ENCODE data around the gene OSBPL5.

DNA sequence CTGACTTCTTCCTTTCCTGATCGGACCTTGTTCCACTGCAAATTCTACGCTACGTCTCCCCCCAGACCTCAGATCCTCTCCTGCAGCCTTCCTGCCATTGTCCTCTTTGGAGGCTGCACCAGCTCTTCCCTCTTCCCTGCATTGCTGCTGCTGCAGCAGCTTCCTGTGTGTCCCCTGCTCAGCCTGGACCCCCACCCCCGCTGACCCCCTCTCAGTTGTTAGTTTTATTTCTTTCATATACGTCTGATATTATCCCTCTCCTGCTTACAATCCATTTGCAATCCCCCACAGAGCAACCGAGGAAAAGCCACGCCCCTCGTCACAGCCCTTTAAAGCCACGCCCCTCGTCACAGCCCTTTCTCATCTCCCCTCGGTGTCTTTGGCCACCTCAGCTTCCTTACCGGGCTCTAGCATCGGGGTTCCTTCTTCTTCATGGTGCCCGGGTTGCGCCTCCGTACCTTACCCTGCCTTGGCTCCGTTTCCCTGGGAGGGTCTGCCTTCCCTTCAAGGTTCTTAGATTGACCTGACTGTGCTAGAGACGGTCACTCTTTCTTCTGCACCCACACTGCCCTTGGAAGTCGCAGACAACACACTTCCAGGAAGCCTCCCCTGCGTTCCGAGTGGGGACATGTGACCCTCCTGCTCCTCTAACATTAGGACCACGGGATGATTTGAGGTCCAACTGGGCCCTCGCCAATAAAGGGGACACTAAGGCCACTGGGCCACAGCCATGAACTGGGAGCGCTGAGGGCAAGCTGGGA, 48.7 kb upstream of the OSBPL5 start:
- TF ChIP-seq NR2C2 (CRISPR knock-in tag; IDR thresholded peaks at IDR 0.05): no peak
- TF ChIP-seq NR2C2 (tag; IDR thresholded peaks at IDR 0.05): no peak
- no peak for TF ChIP-seq TRIM28 (IDR thresholded peaks at IDR 0.05)
- no peak for TF ChIP-seq POLR2AphosphoS5 (IDR thresholded peaks at IDR 0.05; ENCODE audit: control insufficient read depth, insufficient read depth, low read depth, low read length)
- TF ChIP-seq SP1 (CRISPR knock-in tag; IDR thresholded peaks at IDR 0.05): no peak
- TF ChIP-seq, protein P1, sequence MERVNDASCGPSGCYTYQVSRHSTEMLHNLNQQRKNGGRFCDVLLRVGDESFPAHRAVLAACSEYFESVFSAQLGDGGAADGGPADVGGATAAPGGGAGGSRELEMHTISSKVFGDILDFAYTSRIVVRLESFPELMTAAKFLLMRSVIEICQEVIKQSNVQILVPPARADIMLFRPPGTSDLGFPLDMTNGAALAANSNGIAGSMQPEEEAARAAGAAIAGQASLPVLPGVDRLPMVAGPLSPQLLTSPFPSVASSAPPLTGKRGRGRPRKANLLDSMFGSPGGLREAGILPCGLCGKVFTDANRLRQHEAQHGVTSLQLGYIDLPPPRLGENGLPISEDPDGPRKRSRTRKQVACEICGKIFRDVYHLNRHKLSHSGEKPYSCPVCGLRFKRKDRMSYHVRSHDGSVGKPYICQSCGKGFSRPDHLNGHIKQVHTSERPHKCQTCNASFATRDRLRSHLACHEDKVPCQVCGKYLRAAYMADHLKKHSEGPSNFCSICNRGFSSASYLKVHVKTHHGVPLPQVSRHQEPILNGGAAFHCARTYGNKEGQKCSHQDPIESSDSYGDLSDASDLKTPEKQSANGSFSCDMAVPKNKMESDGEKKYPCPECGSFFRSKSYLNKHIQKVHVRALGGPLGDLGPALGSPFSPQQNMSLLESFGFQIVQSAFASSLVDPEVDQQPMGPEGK (CRISPR knock-in tag; IDR thresholded peaks at IDR 0.05; ENCODE audit: borderline replicate concordance): no peak
- TF ChIP-seq ZNF124 (CRISPR knock-in tag; IDR thresholded peaks at IDR 0.05): no peak
